ENCODE measurements around the gene IQCK.
A peak's percentile ranks its signal among the peaks of the same experiment; 100 is the strongest.
"Not testable (repeated sequence)": the region's sequence is repeated elsewhere in the genome, so short reads cannot be mapped to it uniquely, and the experiment has no call there.

The IQCK gene, protein sequence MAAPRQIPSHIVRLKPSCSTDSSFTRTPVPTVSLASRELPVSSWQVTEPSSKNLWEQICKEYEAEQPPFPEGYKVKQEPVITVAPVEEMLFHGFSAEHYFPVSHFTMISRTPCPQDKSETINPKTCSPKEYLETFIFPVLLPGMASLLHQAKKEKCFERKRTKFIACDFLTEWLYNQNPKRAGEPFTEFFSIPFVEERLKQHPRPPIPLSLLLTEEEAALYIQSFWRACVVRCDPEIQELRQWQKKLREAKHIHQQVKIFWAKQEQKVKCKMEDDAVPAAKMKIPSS

DNA sequence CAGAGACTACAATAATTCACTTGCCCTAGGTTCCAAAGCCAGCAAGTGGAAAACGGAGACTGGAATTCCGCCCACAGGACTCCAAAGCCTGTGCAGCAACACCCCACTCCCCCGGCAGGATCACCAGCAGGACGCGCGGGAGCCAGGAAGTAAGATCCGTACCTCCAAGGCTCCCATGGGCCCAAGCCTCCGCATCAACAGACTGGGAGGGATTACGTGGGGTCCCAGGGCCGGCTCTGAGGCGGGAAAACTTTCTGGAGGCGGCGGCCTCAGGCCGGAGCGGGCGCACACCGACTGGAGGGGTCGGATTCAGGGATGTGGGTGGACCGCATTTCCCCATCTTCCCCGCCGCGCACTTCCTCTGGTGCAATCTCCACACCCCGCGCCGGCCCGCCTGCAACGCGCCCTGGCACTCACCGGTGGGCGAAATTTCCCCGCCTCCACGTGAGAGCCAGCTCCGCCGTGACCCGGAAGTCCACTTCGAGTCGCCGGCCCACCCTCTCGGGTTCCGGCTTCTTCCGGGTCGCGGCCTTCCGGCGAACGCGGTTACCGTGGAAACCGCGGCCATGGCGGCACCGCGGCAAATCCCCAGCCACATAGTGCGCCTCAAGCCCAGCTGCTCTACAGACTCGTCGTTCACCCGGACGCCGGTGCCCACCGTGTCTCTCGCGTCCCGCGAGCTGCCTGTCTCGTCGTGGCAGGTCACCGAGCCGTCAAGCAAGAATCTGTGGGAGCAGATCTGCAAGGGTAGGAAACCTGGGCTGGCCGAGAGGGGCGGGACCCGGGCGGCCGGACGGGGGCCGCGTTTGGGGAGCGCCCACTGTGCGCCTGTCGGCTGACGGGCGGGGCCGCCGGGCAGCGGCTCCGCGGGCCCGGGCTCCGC is at the start of gene IQCK, which contains the start of gene KNOP1:
TSS of gene IQCK (plus strand) at position 531 of the 883 bp plus-strand sequence. CDS start at position 567, 36 bp downstream.
TSS of gene KNOP1 (minus strand) at position 487 of the 883 bp plus-strand sequence. CDS start 3,192 bp downstream, outside the sequence.
- DNase-seq (ENCODE audit: low spot score) = peak; percentile 80

DNA sequence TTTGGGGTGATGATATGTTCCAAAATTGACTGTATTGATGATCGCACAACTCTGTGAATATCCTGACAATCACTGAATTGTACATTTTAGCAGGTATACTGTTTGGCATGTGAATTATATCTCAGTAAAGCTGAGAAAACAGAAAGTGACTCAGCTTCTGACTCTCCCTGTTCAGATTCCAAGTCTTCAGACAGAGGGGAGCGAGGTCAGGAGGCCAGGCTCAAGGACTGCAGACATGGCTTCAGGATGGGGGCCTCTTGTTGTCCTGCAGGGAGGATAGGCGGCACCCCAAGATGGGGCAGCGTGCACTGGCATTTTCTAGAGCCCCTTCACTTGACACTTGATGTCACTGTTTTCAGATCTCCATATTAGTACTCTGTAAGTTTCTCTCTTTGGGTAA is 45.7 kb upstream of the IQCK start:
- no peak for DNase-seq (ENCODE audit: low spot score)

DNA sequence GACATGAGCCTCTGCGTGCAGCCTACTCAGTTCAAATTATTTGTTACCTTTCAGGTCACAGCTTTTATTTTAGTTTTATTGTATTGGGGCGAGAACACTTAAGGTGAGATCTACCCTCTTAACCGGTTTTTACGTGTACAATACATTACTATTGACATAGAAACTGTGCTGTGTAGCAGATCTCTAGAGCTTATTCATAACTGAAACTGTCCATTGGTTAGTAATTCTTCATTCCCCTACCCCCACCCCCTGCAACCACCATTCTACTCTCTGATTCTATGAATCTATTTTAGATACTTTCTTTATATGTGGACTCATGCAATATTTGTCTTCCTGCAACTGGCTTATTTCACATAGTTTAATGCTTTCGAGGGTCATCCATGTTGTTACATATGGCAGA is 43.6 kb upstream of the IQCK start:
- no peak for DNase-seq (ENCODE audit: low spot score)

DNA sequence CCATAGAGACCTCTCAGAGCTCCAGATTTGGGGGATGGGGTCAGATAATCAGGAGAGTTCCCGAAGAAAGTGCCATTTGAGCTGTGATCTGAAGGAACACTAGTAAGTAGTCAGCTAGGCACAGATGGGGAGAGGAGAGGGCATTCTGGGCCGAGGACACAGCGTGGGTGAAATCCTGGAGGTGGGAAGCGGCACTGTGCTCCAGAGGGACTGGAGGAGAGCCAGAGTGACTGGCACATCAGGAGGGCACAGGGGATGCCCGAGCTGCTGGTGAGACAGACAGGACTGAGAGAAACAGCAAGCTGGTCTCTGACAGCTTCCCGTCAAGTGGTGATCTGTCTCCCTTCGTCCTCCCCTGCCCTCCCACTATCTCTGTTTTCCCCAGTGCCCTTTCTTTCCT is 40.7 kb upstream of the IQCK start:
- DNase-seq (ENCODE audit: low spot score) = peak; percentile 23

DNA sequence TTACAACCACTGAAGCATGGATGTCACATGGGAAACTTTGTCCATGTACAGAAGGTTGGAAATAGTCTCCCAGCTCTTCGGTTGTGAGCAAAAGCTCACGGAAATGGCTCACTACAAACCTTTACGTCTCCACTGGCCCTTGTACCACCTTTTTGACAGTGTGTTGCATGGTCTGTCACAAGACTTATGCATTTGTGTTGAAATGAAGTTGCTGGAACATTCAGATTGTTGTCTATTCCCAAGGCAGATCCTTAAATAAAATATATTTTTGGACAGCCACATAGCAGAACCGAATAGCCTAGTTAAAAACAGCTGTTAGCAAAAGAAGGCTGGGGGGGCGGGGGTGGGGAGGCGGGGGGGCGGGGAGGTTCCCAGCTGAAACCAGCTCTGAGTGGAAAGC is 39.3 kb upstream of the IQCK start:
- no peak for DNase-seq (ENCODE audit: low spot score)

DNA sequence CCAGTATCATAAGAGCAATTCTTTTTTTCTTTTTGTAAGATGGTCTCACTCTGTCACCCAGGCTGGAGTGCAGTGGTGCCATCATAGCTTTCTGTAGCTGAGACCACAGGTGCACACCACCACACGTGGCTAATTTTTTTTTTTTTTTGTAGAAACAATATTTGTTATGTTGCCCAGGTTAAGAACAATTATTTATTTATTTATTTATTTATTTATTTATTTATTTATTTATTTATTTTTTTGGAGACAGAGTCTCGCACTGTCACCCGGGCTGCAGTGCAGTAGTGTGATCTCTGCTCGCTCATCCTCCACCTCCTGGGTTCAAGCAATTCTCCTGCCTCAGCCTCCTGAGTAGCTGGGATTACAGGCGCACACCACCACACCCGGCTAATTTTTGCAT is 38.8 kb upstream of the IQCK start:
- not testable (repeated sequence) for DNase-seq (ENCODE audit: low spot score)

DNA sequence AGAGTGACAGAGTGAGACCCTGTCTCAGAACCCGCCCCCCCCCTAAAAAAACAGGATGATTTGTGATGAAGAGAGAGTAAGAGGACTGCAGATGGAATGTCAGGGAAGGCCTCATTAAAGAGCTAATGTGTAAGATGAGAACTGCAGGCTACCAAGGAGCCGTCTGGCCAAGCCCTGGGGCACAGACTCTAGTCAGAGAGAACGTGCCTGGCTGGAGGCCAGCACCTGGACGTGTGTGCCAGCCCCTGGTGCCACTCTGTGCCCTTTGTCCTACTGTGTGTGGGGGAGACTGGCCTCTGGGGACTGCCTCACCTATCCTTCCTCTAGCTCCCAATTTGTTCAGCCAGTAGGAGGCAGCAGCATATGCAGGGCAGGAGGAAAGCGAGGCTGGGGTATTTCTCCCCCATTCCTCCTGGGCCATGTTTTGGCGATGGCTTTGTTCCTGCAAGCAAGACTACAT is 37.2 kb upstream of the IQCK start:
- no peak for DNase-seq (ENCODE audit: low spot score)

DNA sequence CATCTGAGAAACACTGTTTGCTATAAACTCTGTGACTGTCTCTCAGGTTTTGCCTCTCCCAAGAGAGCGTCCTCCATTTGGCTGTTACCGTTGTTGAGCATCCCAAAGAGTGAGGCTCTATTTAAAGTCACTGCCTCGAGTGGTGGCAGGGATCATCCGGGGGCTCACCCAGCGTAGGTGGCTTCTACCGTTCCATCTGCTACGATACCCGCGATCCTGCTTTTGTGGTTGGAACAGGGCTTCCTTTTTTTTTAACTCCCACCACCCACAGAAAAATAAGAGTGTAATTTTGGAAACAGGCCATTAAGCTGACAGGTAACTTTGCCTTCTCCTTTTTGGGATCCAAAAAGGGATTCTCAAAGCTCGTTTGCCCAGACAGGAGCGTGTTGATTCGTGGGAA is 36.4 kb upstream of the IQCK start:
- no peak for DNase-seq (ENCODE audit: low spot score)

DNA sequence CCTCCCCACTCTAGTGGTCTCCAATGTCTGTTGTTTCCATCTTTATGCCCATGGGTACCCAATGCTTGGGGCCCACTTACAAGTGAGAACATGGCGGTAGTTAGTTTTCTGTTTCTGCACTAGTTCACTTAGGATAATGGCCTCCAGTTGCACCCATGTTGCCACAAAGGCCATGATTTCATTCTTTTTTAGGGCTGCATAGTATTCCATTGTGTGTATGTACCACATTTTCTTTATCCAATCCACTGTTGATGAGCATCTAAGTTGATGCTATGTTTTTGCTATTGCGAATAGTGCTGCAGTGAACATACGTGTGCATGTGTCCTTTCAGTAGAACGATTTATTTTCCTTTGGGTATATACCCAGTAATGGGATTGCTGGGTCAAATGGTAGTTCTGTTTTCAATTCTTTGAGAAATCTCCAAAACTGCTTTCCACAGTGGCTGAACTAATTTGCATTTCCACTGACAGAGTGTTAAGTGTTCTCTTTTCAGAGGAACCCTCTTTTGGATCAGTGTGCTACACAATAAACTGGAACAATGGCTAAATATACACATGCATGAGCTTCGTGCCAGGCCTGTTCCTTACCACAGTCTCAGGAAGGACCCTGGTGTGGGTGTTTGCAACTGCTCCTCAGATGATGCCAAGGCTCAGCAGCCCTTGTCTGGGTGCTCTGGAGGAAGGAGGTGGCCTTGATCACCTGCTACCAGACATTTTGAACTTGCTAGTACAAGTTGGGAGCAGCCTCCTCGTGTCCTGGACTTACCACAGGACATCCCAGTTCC is 34.4 kb upstream of the IQCK start:
- DNase-seq (ENCODE audit: low spot score) = no peak

DNA sequence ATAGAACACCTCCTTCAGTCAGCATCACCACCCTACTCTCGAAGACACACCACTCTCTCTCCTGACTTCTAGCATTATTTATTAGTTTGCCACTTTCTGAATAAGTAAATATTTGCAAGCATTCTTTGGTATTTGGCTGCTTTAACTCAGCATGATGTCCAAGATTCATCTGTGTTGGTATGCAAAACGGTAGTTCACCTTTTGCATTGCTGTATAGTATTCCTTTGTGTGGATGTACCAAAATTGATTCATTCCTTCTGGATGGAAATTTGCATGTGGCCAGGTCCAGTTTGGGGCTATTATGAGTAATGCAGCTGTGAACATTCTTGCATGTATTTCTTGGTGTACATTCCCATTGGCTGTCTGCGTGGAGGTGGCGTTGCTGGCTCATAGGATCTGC is 32.9 kb upstream of the IQCK start:
- DNase-seq (ENCODE audit: low spot score) = no peak

DNA sequence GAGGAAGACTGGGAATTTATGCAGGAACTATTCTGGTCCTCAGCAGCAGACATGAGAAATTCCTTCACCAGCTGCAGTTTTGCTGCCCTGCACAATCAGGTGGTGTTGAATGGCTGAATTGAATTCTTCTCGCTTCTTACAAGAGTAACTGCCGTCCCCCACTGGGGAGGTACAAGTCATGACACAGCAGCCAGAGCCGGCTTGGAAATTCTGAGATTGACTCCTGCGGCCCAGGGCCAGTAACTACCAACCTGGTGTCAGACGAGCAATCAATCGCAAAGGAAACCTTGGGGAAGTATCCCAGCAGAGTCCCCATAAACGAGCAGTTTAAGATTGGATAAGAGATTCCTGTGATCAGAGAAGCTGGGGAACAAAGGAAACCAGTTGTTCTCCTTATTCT is 30.8 kb upstream of the IQCK start:
- DNase-seq (ENCODE audit: low spot score) = no peak

DNA sequence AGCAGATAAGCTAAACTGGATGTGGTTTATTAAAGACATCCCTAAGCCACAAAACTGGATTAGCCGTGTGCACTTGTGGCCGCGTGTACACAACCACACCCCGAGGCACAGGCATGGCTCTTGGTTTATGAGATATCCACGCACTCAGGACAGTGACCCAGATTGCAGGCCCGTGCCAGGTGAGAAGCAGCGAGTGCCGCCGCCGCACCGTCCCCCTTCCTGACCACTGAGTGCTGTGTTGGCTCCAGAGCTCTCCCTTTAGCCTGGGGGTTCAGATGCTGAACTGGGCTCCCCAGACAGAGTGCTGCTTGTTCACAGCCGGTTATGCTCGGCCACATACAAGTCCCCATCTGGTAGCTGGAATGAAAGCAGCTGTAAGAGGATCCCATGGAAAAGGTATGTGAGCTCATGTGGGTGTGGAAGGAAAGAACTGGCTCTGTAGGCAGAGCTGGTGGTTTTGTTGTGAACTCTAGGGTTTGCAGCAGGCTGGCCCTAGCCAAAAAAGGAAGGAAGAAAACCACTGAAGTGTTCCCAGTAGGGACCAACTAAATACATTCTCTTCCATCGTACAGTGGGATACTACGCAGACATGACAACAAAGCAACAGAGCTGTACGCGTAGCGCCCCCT is 29.6 kb upstream of the IQCK start:
- DNase-seq (ENCODE audit: low spot score) = no peak

DNA sequence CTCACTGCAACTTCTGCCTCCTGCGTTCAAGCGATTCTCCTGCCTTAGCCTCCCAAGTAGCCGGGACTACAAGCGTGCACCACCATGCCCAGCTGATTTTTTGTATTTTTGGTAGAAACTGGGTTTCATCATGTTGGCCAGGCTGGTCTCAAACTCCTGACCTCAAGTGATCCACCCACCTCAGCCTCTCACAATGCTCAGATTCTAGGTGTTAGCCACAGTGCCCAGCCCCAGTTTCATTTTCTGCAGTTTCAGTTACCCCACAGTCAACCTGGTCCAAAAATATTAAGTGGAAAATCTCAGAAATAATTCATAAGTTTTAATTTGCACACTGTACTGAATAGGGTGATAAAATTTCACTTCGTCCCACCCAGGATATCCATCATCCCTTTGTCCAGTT is 28.7 kb upstream of the IQCK start:
- DNase-seq (ENCODE audit: low spot score) = no peak

DNA sequence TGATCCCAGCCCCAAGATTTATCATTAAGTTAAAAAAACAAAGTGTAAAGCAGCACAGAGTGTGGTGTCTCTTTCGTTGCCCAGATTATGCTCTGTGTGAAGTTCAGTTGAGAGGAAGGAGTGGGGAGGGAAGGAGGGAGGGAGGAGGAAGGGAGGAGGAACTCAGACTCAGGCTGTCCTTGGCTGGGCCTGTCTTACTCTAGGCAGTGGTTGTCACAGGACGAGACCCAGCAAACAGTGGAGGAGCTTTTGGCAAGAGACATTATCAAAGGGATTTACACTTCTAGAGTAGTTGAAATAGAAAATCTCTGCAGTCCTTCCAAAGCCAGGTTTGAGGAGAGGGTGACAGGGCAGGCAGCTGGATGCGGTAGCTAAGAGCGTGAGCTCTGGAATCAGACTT is 27.9 kb upstream of the IQCK start:
- DNase-seq (ENCODE audit: low spot score) = no peak

DNA sequence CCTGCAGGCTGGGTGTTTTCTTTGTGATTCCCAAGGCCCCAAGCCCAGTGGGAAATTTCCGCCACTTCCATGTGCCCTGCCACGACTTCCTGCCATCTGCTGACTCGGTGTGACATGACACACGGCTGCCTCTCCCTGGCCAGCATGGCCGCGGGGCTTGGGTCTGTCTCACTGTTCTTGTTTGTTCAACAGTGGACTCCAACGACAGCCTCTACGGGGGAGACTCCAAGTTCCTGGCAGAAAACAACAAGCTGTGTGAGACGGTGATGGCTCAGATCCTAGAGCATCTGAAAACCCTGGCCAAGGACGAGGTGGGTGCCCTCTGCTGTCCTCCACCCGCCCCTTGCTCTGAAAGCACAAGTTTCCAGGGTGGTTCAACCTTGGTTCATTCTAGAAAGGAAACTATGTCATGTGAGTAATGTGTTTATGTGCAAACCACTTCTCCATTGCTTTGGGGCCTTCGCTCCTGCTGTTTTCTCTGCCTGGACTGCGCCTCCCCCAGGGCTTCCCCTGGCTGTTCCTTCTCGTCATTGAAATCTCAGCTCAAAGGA is 26.8 kb upstream of the IQCK start:
- peak; percentile 70 for DNase-seq (ENCODE audit: low spot score)

DNA sequence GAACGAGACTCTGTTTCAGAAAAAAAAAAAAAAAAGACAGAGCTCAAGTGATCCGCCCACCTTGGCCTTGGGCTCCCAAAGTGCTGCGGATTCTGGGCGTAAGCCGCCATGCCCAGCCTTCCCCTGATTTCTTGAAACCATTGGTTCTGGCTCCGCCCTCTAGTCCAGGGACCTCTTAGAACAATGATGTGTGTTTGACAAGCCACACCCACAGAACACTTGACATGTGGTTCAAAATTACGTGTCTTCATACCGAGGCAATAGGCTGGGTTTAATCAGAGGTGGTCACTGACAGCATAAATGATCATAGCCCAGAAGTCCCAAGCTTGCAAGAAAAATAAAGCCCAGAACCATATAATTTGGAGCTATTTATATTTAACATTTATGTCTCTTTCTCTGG is 23.1 kb upstream of the IQCK start:
- DNase-seq (ENCODE audit: low spot score) = no peak

DNA sequence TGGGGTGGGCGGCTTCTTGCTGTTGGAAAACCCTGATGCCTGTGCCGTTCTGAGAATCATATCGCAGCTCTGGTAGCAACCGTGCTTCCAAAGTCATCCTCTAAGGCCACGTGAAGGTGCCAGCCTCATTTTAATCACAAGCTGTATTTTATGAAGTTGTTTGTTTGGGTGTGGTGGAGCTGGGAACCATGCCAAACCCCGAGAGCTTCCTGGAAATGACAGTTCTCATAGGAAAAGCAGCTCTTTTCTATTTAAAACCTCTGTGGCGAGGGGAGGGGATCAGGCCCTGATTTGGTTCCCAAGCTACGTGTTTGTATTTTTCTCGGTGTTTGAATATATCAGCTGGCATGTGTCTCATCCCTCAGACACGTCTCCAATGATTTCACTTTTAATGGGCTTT is 21.7 kb upstream of the IQCK start:
- DNase-seq (ENCODE audit: low spot score) = no peak

DNA sequence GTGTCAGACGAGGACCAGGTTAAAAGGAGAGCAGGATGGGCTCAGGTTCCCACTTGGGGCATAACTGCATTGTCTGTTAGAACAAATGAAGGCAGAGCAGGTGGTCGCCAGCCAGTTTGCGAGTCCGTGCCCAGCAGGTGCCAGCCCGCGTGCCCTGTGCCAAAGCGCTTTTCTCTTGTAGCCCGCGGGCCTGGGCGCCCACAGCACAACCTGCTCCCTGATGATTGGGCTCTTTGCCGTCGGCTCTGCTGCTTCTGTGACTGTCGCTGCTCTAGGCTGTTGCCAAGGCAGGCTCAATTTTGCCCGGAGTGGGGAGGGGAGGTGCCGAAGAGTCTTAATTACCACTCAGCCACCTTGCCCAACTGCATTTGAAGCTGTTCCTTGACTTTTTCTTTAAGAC is 21.1 kb upstream of the IQCK start:
- no peak for DNase-seq (ENCODE audit: low spot score)

DNA sequence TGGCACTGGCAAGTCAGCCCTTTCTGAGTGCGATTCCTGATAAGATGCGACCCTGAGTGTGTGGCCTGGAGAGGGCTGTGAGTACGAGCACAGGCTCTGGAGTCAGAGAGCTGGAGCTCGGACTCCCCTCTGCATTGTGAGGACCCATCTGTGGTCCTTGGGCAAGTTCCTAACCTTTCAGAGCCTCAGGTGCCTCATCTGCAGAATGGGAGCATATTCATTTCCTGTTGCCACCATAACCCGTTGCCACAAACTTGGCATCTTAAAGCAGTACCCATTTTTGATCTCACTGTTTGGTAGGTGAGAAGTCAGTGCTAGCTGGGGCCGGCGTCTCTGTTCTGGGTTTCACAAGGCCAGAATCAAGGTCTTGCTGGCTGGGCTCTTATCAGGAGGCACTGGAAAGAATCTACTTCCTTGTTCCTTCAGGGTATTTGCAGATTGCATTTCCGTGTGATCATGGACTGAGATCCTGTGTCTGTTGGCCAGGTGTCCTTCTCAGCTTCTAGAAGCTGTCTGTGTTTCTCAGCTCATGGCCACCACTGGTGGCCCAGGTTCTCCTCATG is 20.2 kb upstream of the IQCK start:
- DNase-seq (ENCODE audit: low spot score) = no peak

DNA sequence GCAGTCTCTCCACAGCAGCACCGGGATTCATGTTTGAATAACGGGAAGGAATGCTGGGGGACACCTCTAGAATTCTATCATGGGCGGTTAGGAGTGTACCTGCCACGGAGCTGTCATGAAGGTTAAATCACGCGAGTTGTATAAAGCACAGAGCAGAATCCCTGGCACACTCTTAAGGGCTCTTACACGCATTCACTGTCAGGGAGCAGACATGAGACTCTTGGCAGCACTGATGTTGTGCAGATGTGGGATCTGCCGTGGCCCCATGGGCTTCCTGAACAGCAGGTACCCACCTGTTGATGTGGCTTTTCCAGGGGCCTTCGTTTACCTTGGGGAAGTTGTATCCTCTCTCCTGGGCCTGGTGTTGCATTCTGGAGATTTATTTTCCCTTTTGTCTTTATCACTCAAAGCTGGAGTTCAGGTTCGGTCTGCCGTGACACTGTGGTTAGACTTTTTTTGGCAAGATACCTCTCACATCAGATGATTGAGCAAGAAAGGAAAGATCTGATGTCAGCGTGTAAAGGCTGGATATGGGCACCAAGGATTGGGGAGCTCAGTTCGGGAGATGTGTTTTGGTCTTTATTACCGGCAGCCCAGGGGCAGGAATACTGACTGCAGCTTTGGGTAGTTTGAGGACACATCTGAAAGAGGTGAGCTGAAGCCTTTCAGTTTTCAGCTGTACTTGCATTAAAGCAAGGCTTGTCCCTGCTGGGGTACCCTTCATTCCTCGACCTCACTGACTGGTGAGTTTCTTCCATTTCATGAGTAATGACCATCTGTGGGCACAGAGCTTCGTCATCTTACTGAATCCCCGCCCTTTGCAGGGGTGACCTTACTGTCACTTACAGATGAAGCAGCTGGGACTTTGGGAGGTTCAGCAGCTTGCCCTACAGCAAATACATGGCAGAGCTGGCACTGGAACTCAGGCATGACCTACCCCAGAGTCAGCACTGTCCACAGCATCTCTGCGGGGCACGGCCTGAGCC is 19.3 kb upstream of the IQCK start:
- no peak for DNase-seq (ENCODE audit: low spot score)

All from pons (tissue), 1 donor.